DND-41 (cell line): Measurements from ENCODE around the gene GLP2R.

Experiments used
- ATAC-seq: fragments of 200-7000 bp; cut with Tn5 transposase; 3 replicates; pipeline ENCODE4 v1.9.1; 2021; ENCODE audit warnings: low read depth; ENCODE audit not compliant: insufficient read depth
- DNase-seq: peaks from one replicate; pipeline ENCODE4 v3.0.0-alpha.2; 2020
- H2AFZ ChIP-seq: 2 replicates; pipeline ENCODE4 v1.6.0; 2012; ENCODE audit warnings: low read depth, low read length
- H3K27ac ChIP-seq: 2 replicates; pipeline ENCODE4 v1.5.1; 2012; ENCODE audit warnings: low read length, inconsistent platforms
- H3K27me3 ChIP-seq: fragments of 200-600 bp; sonication (generic); 2 replicates; pipeline ENCODE4 v1.6.0; 2012; ENCODE audit warnings: low read length, mild to moderate bottlenecking, inconsistent platforms; ENCODE audit not compliant: insufficient read depth, poor library complexity
- H3K36me3 ChIP-seq: 2 replicates; pipeline ENCODE4 v1.5.1; 2012; ENCODE audit warnings: low read length, inconsistent platforms; ENCODE audit not compliant: insufficient read depth
- H3K4me1 ChIP-seq: 2 replicates; pipeline ENCODE4 v1.5.1; 2012; ENCODE audit warnings: mild to moderate bottlenecking, low read length; ENCODE audit not compliant: insufficient read depth
- H3K4me2 ChIP-seq: 2 replicates; pipeline ENCODE4 v1.6.0; 2012; ENCODE audit warnings: mild to moderate bottlenecking, moderate library complexity, low read length, inconsistent platforms; ENCODE audit not compliant: insufficient read depth
- H3K4me3 ChIP-seq, 2 experiments: fragments of 200-600 bp in 1 of 2; shearing (Covaris generic) in 1 of 2; 2 replicates each; pipeline ENCODE4 v1.5.1; 2012 to 2016; ENCODE audit warnings: inconsistent platforms in 2 of 2, low read length in 2 of 2, mild to moderate bottlenecking in 2 of 2, low read depth in 1 of 2, moderate library complexity in 1 of 2
- H3K79me2 ChIP-seq: 2 replicates; pipeline ENCODE4 v1.6.0; 2012; ENCODE audit warnings: low read length, inconsistent platforms; ENCODE audit not compliant: insufficient read depth
- H3K9ac ChIP-seq: 2 replicates; pipeline ENCODE4 v1.6.0; 2012; ENCODE audit warnings: low read depth, mild to moderate bottlenecking, inconsistent platforms, low read length, moderate library complexity
- H3K9me3 ChIP-seq: 2 replicates; pipeline ENCODE4 v1.5.1; 2012; ENCODE audit warnings: low read length, moderate library complexity, mild to moderate bottlenecking, inconsistent platforms; ENCODE audit not compliant: insufficient read depth, severe bottlenecking
- H4K20me1 ChIP-seq: 2 replicates; pipeline ENCODE4 v1.6.0; 2012; ENCODE audit warnings: low read length; ENCODE audit not compliant: insufficient read depth
- CTCF ChIP-seq: IDR thresholded peaks from 2 replicates; pipeline ENCODE4 v1.5.1; 2012; ENCODE audit warnings: borderline replicate concordance, low read length, moderate library complexity, mild to moderate bottlenecking; ENCODE audit not compliant: poor library complexity, severe bottlenecking; ENCODE audit errors: extremely low read depth
- EZH2 ChIP-seq: IDR thresholded peaks from 3 replicates; pipeline ENCODE4 v1.6.1; 2012; ENCODE audit warnings: borderline replicate concordance, low read depth, mild to moderate bottlenecking, moderate library complexity, low read length, inconsistent platforms; ENCODE audit not compliant: severe bottlenecking

GLP2R gene

GRCh38 chr17:9824094-9824493, 1.6 kb upstream of the GLP2R start:
- no peaks in the 10 kb centered on the region for H3K9me3 ChIP-seq
- TF ChIP-seq EZH2 = no peak
- TF ChIP-seq CTCF = peak; percentile 10
- H3K27ac ChIP-seq = no peak overlapping the region
- no peak overlapping the region for H3K4me2 ChIP-seq
- ATAC-seq (no peak), DNase-seq (no peak)
- no peaks in the 10 kb centered on the region; the same call in 1 of the 2 replicates for H4K20me1 ChIP-seq
- H3K36me3 ChIP-seq = no peaks in the 10 kb centered on the region
- H3K9ac ChIP-seq = no peak overlapping the region
- H3K4me3 ChIP-seq = no peak overlapping the region
- no peaks in the 10 kb centered on the region for H3K79me2 ChIP-seq
- peaks cover 4% of the 10 kb centered on the region for H3K27me3 ChIP-seq
- H2AFZ ChIP-seq = no peak overlapping the region
- no peaks in the 10 kb centered on the region for H3K4me1 ChIP-seq

DNA sequence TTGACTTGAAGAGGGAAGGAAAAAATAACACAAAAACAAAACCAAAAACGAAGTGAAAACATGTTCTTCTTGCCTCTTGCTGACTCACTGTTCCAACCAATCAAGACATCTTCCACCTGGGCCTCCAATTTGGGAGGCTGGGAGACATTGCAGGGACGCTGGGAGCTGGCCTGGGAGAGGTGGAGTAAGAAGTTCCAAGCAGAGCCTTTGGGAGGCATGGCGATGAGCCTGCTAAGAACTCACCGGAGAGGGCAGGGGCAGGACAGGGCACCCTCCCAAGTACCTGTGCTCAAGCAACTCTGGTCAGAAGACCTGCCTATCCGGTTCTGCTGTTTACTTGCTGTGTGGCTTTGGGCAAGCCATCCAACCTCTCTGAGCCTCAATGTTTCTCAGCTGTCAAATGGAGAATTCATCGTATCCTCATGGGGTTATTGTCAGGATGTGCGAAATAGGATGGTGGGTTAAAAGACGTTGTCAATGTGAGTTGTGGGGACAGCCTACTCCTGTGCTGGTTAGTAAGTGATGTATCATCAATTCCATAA, 856 bp upstream of the GLP2R start:
- no peaks in the 10 kb centered on the region for H3K9me3 ChIP-seq
- H3K4me1 ChIP-seq = no peaks in the 10 kb centered on the region
- peaks cover 4% of the 10 kb centered on the region for H3K27me3 ChIP-seq
- H2AFZ ChIP-seq = no peak overlapping the region
- no peak for DNase-seq
- no peak overlapping the region for H3K4me3 ChIP-seq
- no peaks in the 10 kb centered on the region for H3K79me2 ChIP-seq
- no peak for TF ChIP-seq CTCF
- no peak for TF ChIP-seq EZH2
- no peak overlapping the region for H3K27ac ChIP-seq
- H4K20me1 ChIP-seq = no peaks in the 10 kb centered on the region; the same call in 1 of the 2 replicates
- ATAC-seq = no peak
- no peak overlapping the region for H3K4me2 ChIP-seq
- no peak overlapping the region for H3K9ac ChIP-seq
- no peaks in the 10 kb centered on the region for H3K36me3 ChIP-seq

- H3K36me3 ChIP-seq = no peaks in the 10 kb centered on the region
- ATAC-seq (no peak), DNase-seq (no peak)
- no peak overlapping the region for H3K9ac ChIP-seq
- peaks cover 4% of the 10 kb centered on the region for H3K27me3 ChIP-seq
- no peaks in the 10 kb centered on the region for H3K79me2 ChIP-seq
- no peak overlapping the region for H3K27ac ChIP-seq
- no peak for TF ChIP-seq EZH2
- no peak for TF ChIP-seq CTCF
- H3K9me3 ChIP-seq = no peaks in the 10 kb centered on the region
- H3K4me3 ChIP-seq = no peak overlapping the region
- H3K4me2 ChIP-seq = no peak overlapping the region
- no peaks in the 10 kb centered on the region for H3K4me1 ChIP-seq
- H4K20me1 ChIP-seq = no peaks in the 10 kb centered on the region; the same call in 1 of the 2 replicates
- no peak overlapping the region for H2AFZ ChIP-seq
Measured at GRCh38 chr17:9828296-9829295, 2.9 kb downstream of the GLP2R start.
